HPDE6-E6E7 (cell line): ENCODE data around the gene CTBP2.

Experiments used
- DNase-seq: peaks from one replicate; pipeline ENCODE4 v3.0.0; 2011; ENCODE audit warnings: missing footprints; ENCODE audit errors: extremely low spot score

The CTBP2 gene

DNA sequence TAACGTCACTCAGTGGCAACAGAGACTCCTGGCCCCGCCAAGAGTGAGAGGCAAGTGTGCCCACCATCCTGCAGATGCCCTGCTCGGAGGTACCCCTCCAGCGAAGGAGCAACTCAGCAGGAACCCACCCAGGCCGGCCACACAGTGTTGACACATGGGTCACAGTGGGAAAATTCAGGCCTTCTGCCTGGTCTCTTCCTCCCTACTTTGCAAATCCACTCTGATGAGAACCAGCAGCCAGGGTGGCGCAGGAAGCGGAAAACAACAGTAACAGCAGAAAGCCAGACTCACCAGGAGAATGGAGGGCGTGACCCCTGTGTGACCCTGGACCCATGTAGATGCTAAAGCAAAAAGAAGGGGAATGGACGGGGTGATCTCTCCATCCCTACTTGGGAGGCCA is 53.8 kb downstream of the CTBP2 start:
- DNase-seq, result no peak

DNA sequence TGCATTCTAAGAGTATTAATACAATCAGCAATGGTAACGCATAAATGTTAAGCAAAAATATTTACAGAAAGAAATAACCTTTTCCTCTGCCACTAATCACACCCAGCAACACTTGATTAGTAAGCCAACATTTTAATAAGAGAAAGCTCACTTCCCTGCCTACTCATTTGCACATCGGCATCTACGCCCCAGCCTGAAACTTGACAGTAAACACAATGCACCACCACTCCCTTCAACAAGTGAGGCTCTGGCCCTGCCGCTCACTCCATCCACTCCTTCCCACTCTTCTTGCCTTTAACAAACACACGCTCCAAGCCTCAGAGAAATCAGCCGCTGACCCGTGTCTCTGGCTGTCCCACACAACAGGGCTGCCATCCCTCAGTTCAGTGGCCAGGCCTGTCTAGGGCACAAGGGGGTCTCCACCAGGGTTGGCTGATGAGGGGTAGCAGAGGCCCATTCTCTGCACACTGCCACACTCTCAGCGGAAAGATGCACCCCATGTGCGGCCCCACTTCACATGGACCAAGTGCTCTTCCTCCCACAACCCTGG is 54.6 kb downstream of the CTBP2 start:
- no peak for DNase-seq

DNA sequence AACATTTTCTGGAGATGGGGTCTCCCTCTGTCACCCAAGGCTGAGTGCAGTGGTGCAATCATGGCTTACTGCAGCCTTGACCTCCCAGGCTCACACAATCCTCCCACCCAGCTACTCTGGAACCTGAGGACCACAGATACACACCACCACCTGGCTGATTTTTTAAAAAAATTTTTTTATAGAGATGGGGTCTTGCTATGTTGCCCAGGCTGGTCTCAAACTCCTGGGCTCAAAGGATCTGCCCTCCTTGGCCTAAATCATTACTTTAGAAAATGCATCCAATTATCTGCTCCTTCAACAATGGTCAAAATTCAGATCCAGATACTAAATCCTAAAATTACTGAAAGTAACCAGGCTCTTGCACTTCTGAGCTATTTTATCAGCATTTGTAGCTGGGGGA is 55.2 kb downstream of the CTBP2 start:
- DNase-seq, result no peak

DNA sequence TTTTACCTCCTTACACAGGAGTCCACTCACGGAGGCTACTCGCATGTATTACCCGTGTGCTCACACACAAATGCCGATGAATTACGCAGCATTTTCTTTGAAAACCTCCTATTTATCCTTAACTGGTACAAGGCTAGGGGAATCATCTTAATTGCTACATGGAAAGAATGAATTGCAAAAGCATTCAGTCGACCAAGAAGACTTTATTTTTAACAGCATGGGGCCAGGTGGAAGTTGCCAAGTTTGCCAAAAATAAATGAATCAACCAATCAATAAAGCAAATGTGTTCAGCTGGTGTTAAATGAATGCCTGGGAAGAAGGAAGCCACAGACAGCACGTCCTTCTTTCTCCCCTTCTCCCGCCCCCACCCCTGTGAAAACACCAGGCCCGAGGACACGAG is 55.8 kb downstream of the CTBP2 start:
- no peak for DNase-seq

DNA sequence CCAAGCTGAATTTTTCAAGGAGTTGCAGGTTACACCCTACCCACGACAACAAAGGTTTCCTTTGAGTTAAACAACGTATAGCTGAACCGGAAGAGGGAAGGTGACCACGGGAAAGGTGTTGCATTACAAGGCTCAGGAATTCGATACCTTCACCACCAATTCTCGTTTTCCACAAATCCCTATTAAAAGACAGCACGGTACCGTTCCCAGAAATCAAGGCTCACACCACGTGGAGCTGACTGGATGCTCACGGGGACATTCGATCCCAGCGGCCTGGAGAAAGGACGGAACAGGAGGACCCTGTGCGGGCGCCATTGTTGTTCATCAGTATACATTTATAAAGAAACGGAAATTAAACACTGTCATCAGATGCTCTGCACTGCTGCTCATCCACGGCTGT is 56.4 kb downstream of the CTBP2 start:
- no peak for DNase-seq

DNA sequence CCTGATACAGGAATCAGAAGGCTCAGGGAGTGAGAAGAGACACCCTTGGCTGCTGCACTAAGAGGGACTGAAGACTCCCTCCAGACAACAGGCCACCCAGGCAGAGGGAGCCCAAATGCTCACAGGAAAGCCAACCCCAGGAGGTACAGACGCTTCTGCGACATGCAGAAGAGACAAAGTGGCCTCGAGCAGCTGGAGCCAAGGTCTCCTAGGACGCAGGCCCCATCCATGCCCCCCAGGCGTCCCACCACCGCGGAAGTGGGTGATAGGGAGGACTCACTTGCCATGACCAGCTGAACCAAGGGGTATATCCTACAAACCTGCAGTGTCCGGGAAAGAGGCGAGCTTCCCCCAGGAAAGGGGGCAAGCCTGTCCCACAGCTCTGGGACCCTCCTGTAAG is 56.9 kb downstream of the CTBP2 start:
- DNase-seq, result no peak

DNA sequence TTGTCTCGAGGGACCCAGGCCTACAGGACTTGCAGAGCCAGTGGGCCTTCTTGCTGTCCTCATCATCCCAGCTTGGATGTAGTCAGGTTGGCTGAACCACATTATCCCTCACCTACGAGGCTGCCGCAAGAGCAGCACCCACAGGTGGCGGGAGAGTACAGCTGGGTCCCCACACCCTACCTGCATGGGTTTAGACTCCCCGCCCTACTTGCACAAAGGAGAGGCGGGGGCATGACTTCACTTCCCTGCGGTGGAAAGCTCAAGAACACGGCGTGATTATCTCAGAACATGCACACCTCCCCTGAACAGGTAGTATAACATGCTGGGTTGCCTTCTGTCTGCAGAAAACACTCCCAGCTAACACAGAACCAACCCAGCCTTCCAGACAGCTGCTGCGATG is 57.5 kb downstream of the CTBP2 start:
- DNase-seq, result no peak

DNA sequence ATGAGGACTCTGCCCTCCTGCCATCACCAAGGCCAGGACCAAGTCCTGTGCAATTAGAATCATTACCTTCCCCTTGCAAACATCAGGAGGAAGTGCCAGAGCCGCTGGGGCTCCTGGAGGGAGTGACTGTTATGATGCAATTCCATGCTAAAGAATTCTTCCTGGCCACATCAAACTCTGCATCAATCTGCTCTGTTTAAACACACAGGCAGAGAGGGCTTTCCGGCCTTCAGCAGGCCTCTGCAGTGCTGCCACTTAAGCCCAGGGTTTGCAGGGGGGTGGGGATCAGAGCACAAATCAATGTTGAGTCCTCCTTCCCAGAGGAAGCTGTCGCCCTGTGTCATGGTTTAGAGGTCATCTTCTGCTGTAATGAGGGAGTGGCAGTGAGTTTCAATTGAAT is 58.1 kb downstream of the CTBP2 start:
- no peak for DNase-seq

DNA sequence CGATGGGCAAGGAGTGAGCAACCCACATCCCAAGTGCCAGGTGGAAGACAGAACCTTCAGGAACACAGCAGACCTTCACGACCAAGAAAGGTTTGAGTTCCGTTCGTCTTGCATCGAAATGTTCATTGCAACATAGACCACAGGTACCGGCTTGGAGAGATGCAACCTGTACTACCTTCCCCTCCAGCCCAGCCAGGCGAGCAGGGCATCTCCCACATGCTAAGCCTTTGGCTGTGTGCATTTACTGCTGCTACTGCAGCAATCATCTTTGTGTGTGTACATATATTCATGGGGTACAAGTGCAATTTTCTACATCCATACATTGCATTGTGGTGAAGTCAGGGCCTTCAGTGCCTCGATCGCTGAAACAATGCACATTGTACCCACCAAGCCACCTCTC is 58.8 kb downstream of the CTBP2 start:
- no peak for DNase-seq

DNA sequence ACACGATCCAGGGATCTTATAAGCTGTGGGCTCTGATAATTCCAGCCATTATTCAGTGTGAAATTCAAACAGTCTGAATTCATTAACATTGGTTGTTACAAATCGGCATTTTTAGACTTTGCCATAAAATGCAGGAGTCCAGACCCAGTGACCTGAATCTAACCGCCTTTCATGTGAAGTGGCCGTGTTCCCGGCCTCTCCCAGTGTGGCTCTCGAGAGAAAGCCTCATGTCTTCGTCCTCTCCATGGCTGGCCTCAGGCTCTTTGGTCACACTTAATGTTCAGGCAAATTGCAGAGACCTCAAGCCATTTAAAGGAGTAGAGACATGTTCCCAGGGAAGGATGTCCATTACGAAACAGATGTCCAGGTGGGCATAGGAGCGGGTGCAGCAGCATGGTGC is 59.3 kb downstream of the CTBP2 start:
- no peak for DNase-seq

DNA sequence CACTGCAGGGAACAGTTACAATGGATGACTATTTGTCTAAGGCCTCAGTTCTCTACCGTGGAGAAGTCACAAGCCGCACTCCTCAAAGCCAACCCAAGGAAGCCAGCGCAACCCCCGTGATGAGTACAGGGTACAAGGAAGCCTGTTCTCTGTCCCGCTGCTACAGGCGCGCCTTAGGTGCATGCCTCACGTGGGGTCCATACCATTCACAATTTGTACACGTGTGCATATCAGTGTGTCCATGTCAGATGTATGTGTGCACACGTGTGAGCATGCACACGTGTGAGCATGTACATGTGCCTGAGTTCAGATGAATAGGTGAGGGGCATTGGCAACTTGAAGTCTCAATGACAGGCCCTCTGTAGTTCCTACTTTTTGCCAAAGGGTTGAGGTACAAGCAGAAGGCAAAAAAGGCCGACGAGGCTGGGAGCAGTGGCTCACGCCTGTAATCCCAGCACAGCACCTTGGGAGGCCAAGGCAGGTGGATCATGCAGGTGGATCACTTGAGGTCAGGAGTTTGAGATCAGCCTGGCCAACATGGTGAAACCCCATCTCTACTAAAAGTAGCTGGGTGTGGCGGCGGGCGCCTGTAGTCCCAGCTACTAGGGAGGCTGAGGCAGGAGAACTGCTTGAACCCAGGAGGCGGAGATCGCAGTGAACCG is 62.8 kb downstream of the CTBP2 start:
- no peak for DNase-seq

DNA sequence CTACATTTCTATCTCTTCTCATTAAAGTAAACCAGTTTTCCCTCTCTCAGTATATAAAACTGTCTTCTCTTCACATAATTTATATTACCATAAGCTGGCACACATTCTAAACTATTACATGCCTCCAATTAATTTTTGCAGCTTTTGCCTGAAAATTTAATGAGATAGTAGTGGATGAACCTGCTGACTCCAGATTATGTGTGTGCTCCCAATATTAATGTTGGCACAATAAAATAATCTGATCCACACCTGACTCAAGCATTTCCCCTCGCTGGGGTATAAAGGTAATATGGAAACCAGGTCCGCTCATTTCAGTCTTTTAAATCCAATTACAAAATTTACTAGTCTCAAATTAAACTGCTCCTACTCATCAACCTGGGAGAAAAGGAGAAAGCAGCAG is 63.4 kb downstream of the CTBP2 start:
- DNase-seq, result no peak

DNA sequence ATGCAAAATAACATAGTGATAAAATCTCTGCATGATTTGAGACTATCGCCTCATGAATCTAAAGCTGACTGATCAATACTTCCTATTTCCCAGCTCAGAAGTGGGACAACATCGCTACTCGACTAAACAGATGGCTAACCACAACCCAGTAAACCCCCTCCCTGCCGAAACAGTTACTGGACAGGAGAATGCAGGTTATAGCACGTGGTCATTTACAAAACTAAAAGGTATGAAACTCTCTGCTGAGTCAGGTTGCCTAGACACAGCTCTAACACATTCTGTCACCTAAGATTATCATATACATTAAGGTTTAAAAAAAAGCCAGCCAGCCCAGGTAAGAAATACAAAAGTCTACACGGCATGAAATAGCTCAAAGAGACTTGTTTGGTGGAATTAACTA is 64.0 kb downstream of the CTBP2 start:
- peak; percentile 70 for DNase-seq

DNA sequence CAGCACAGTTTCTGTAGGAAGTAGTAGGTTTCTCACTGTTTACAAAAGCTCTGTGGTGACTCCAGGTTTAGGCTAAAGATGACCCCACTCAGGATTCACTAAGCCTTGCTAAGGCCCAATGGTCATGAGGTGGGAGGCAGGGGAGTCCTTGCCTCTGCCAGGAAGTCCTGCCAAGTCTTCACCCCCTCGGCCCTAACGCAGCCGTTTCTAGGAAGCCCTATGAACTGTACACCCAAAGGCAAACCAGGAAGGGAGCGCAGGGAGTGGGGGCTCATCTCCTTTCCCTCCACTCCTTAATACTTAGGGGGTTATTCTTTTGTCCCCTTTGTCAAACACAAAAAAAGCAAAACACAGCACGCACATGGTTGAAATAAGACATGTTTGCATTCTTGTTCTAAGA is 64.6 kb downstream of the CTBP2 start:
- DNase-seq, result no peak

DNA sequence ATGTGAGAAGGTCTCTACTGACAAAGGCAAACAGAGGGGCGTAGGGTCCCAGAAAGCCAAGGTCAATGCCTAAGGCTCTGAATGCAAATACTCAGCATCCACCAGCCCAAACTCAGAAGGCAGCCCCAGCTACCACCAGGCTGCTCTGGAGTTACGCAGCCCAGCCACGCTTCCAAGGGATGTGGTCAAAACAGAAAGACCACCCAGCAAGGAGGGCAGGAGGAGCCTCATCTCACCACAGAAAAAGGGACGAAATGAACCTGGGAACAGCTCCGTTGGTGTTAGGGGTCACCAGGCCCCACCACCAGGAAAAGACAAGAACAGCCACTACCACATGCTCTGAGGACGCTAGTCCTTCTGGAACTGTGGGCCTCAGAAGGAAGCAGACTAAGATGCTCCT is 65.1 kb downstream of the CTBP2 start:
- no peak for DNase-seq

DNA sequence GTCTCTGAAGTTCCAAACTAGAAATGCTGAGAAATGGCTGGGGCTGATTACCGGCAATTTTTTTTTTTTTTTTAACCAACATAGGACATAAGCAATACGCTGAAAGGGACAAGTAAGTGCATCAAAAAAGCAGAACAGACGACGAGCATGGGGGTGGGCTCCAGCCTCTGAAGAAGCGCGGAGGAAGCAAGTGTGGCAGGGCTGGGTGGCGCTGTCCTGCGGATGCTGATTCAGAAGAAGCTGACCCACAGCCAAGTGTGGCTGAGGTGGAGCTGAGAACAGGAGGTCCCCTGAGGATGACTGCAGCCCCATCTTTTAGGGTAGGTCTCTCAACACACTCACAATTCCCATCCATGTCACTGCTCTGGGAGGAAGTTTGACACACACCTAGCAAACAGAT is 65.6 kb downstream of the CTBP2 start:
- DNase-seq, result no peak

DNA sequence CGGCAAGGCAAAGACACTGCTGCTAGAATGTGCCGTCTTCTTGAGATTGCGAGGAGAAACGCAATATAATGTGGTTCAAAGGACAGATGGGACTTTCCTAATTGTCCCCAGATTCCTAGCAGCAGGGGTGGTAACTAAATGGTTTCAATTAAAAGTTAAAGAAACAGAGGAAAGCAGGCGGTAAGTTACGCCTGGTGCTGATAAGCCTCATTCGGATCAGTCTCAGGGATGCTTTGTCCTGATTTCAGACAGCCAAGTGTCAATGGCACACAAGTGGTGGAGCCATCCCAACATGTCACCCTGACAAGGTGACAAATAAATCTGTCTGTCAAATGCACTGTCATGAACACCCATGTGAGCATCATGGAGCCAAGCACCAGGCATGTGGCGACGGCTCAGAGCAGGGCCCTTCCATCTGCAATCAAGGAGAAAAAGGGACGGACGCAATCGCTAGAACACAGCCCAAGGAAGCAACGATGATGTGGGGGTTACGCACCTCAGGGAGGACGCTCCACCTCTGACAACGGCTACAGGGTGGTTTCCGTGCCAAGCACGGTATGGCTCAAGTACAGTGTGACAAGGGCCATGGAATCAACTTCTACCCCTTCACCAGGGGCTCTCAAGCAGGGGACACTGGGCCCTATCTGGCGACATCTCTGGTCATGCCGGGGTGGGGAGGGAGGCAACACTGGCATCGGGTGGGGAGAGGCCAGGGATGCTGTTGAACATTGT is 66.2 kb downstream of the CTBP2 start:
- DNase-seq, result no peak

DNA sequence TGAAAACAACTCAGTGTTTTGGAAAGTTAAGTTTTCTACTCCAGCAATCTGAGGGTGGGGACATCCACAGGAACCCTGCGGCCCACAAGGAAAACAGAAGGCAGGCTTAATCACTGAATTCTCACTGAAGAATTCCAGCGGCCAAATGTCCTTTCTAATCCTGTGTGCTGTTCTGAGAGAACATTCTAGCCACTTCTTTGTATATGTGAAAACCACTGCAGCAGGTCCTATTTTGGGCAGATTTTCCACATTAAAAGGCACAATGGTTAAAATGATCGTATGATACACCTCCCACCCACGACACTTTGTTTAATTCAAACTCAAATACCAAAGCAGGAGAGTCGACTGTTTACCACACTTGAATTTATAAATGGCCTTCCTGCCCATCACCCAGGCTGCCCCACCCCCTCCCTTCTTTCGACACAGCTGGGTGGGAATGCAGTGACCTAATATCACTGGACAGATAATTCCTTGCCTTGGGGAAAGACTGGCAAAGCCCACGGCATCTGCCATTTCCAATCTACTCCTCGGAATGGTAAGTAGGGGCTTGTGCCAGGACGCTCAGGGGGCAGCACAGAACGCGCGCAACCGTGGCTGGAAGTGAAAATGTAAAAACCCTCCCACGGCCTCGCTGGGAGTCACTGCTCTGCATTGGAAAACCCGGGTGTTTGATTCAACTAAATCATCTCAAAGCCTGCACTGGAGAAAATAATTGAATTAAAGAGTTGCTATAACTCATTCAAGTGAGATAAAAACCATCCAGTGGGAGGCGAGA is 67.0 kb downstream of the CTBP2 start:
- no peak for DNase-seq

DNA sequence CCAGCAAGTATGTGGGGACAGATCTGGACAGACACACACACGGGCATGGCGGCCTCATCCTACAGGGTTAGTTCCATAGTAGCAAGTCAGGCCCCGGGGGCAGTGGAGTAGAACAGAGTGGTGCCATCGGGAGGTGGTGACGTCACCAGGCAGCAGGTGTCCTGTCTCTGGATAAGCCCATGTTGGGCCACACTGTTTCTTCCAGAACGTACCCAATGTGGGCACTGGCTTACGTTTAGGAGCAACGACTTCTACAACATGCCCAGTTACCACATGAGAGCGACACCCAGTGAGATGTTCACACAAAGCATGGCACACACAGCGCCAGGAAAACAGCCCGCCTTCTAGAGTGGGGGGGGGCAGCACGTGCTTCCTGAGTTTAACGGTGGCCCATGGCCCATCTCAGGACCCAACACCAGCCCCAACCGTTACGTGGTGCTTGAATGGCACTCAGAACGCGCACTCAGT is 67.8 kb downstream of the CTBP2 start:
- DNase-seq, result no peak

DNA sequence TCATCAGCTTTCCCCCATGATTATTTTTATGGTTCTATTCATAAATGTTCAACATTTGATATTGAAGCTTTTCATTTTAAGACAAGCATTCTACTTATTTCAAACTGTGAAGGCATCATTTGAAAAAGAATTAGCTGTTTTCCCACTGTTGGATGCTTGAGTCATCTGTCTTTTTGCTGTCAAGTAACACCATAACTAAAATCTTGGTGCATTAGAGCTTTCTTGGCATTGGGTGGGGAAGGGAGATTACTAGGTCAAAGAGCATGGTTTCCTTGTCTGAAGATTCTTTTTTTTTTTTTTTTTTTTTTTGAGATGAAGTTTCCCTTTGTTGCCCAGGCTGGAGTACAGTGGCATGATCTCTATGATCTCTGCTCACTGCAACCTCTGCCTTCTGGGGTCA is 68.5 kb downstream of the CTBP2 start:
- no peak for DNase-seq

DNA sequence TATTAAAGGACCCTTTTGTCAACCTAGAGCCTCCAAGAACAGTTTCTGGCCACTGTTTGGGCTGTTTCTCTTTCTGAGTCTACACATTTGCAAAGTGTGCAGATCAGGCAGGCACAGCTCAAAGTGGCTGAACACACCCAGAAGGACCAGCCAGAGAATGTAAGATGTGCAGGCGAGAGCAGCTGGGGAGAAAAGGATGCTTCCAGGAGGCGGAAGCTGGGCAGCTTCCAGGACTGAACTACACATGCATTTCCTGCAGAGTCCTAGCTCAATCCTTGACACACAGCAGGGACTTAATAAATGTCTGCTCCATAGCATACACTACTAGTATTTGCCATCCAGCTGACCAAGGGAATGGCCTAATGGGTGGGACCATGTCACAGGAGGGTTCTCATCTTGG is 70.9 kb downstream of the CTBP2 start:
- DNase-seq, result no peak

DNA sequence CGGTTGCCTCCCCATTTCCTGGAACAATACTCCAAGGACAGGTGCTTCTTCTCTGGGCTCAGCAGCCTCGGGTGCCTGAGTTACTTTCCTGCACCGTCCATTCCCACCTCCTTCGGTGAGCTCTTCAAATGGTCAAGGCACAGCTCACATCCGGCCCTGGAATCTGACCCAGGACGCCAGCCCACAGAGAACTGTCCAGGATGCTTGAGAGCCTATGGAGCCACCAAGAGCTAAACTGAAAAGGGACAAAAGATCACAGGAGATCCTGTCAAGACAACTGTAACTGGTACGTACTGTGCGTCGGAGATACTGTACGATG is 72.5 kb downstream of the CTBP2 start:
- no peak for DNase-seq
